GM18499 (cell line): ENCODE data around the gene OSTF1.
A peak's percentile ranks its signal among the peaks of the same experiment; 100 is the strongest.

Experiments used
- ATAC-seq: cut with Tn5 transposase; IDR thresholded peaks from one replicate; pipeline ENCODE4 v1.9.1; 2021; ENCODE audit warnings: moderate number of reproducible peaks; ENCODE audit not compliant: insufficient read depth, unreplicated experiment

Gene OSTF1

GRCh38 chr9:75084081-75084672 is 4.1 kb upstream of the OSTF1 start:
- no peak for ATAC-seq

DNA sequence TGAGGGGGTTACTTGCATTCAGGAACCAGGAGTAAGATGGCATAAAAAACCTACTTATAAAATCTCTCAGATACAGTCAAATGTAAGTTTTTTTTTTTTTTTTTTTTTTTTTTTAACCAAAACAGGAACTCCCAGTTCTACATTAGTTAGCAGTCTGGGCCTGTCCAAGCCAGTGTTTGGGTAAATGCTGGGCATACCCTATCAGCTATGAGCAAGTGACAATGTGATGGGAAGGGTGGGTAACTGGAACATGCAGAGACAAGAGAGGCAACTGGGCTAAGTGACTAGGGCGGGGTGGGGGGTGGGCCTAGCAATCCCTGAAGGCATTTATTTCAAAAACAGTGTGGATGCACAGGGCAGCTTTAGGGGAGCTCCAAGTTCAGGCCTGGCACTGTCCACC is 2.7 kb upstream of the OSTF1 start:
- no peak for ATAC-seq

DNA sequence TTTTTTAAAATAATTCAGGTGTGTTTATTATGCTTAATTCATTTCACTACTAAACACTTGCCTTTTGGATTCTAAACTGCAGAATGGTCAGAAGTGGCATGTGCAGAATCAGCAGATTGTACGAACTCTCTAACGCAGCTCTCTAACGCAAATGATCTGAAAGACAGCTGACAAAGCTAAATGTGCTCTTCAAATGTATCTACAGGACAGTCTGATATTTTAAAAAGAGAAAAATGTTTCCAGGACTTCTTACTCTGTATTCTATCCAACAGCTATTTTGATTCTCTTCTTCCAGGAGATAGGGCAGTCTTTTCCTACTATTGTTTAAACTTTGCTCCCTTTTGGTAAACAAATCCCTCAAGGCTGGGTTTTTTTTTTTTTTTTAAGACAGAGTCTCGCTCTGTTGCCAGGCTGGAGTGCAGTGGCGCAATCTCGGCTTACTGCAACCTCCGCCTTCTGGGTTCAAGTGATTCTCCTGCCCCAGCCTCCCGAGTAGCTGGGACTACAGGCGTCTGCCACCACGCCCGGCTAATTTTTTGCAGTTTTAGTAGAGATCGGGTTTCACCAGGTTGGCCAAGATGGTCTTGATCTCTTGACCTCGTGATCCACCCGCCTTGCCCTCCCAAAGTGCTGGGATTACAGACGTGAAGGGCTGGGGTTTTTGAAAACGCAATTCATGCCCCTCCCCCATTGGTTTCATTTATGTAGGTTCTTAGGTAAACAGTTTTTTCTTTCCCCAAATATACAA is 1.6 kb upstream of the OSTF1 start:
- ATAC-seq: no peak

- ATAC-seq: no peak
These were observed 958 bp upstream of the OSTF1 start for GRCh38 chr9:75087289-75087823.

- peak; percentile 33 for ATAC-seq
These were observed 495 bp downstream of the OSTF1 start for GRCh38 chr9:75088646-75089372.

GRCh38 chr9:75089373-75089766 is 1.1 kb downstream of the OSTF1 start:
- ATAC-seq: no peak

GRCh38 chr9:75090579-75090978 is 2.3 kb downstream of the OSTF1 start:
- ATAC-seq: no peak

- ATAC-seq: no peak
These were observed 4.5 kb downstream of the OSTF1 start for GRCh38 chr9:75092766-75093165.

GRCh38 chr9:75096796-75097195 is 8.5 kb downstream of the OSTF1 start:
- no peak for ATAC-seq

GRCh38 chr9:75101004-75101588 is 12.8 kb downstream of the OSTF1 start:
- ATAC-seq: no peak

GRCh38 chr9:75102177-75102790 is 14.0 kb downstream of the OSTF1 start:
- no peak for ATAC-seq

DNA sequence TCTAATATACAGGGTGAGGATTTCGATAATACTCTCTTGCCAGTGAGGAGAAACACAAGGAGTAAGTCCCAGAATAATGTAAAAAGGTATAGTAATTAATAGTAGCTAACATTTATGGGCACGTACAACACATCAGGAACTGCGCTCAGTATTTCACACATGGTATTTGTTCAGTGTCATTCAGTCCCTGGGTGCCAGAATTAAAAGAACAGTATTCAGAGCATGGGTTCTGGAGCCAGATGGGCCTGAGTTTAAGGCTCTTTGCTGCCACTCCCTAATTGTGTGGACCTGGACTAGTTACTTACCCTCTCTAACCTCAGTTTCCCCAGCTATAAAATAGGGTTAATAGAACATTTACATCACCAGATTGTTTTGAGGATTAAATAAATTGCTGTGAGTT is 16.3 kb downstream of the OSTF1 start:
- no peak for ATAC-seq

GRCh38 chr9:75105019-75105540 is 16.8 kb downstream of the OSTF1 start:
- no peak for ATAC-seq

- ATAC-seq: no peak
These were observed 17.5 kb downstream of the OSTF1 start for GRCh38 chr9:75105841-75106240.

DNA sequence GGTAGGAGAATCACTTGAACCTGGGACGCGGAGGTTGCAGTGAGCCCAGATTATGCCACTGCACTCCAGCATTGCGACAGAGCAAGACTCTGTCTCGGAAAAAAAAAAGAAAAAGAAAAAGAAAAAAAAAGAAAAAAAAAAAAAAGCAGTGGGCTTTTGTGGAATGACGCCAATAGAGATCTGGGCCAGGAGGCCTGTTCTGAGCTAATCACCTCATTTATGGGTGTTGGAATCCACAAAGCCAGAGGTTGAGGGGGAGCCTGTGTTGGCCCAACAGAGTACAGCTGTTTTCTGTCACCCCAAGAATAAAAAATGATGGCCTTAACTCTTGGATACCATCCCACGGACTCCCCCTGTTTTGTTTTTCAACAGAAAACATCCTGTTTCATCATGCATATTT is 18.5 kb downstream of the OSTF1 start:
- ATAC-seq: no peak

GRCh38 chr9:75108571-75108970 is 20.3 kb downstream of the OSTF1 start:
- ATAC-seq: no peak

- ATAC-seq: no peak
These were observed 21.0 kb downstream of the OSTF1 start for GRCh38 chr9:75109210-75109839.

GRCh38 chr9:75111019-75111622 is 22.8 kb downstream of the OSTF1 start:
- ATAC-seq: no peak

- ATAC-seq: no peak
These were observed 24.5 kb downstream of the OSTF1 start for GRCh38 chr9:75112789-75113188.
